Tibial nerve (tissue), 4 donors: Measurements from ENCODE around the gene PLSCR2. TPM values are rescaled to one million over a fixed set of nuclear protein-coding genes. Genes with fewer than 3 reads are reported as not detected.

ENCODE experiments used
- DNase-seq, 2 donors: peaks; one replicate each; pipeline ENCODE4 v3.0.0-alpha.2; 2019; ENCODE audit warnings: low spot score in 2 of 2
- H3K27ac ChIP-seq, 4 donors: fragments of 200-600 bp; sonication (generic) in 3 of 4; one replicate each; pipeline ENCODE4 v1.5.1; 2017 to 2019; ENCODE audit warnings: mild to moderate bottlenecking in 1 of 4
- H3K27me3 ChIP-seq, 2 donors: fragments of 200-600 bp; sonication (generic) in 1 of 2; one replicate each; pipeline versions ENCODE4 v1.5.1 to v1.6.0; 2017 to 2019
- H3K36me3 ChIP-seq, 3 donors: fragments of 200-600 bp; sonication (generic); one replicate each; pipeline ENCODE4 v1.5.1; 2018 to 2019
- H3K4me1 ChIP-seq, 4 donors: fragments of 200-600 bp; sonication (generic) in 3 of 4; one replicate each; pipeline ENCODE4 v1.5.1; 2017 to 2019
- H3K4me3 ChIP-seq, 4 donors: fragments of 200-600 bp; sonication (generic) in 3 of 4; one replicate each; pipeline ENCODE4 v1.5.1; 2017 to 2019; ENCODE audit warnings: mild to moderate bottlenecking in 1 of 4, moderate library complexity in 1 of 4
- H3K9me3 ChIP-seq, 4 donors: fragments of 200-600 bp; sonication (generic) in 3 of 4; one replicate each; pipeline ENCODE4 v1.5.1; 2017 to 2019
- CTCF ChIP-seq, 5 experiments: fragments of 200-600 bp in 3 of 5; fragments of 450-650 bp in 2 of 5; sonication (generic) in 3 of 5; IDR thresholded peaks; one replicate each; pipeline ENCODE4 v1.5.1; 2016 to 2019; ENCODE audit warnings: antibody characterized with exemption in 5 of 5, mild to moderate bottlenecking in 3 of 5, moderate library complexity in 2 of 5
- EP300 ChIP-seq, 2 donors: sonication (generic); formaldehyde crosslinking; IDR thresholded peaks; one replicate each; pipeline ENCODE4 v1.6.1; 2017; ENCODE audit warnings: antibody characterized with exemption in 2 of 2, mild to moderate bottlenecking in 1 of 2
- POLR2A ChIP-seq, 2 donors: fragments of 450-650 bp; IDR thresholded peaks; one replicate each; pipeline ENCODE4 v1.6.1; 2017; ENCODE audit warnings: antibody characterized with exemption in 2 of 2, mild to moderate bottlenecking in 2 of 2, moderate library complexity in 2 of 2
- WGBS, 2 donors: methylation state at CpG; one replicate each; pipeline ENCODE4 v1.1.5; 2018; 5-methylcytosine and 5-hydroxymethylcytosine counted together
- total RNA-seq, 4 donors: library from RNA; depleted of rRNA; stranded (reverse); fragments of >200 nt; gene quantifications; one replicate each; pipeline ENCODE4 v1.1.0, GENCODE V29; 2016

Gene PLSCR2
- total RNA-seq, 4 donors from 2014 or later: not detected

DNA sequence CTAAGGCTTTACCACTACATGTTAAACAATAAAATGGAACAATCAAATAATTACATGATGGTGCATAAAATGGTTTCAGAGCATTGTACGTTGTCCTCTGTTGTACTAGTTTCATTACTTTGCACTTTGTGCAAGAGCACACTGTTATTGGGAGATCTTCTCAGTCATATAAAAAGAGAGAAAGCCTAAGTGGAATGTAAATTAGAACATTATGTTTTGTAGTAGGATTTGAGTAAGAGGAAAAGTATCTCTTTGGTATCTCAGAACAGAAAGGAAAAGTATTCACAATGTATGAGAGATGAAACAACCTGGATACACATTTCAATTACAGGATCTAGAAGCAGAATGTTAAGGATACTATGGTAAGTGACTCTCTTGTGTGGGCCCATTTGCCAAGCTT lies 26.9 kb upstream of the PLSCR2 start:
- Histone ChIP-seq H3K27ac (no peak overlapping the region), H3K9me3 (peaks cover 0 to 6% (median 2%) of the 10 kb centered on the region in 4 donors), H3K36me3 (no peaks in the 10 kb centered on the region), H3K4me1 (no peaks in the 10 kb centered on the region), H3K4me3 (no peak overlapping the region), H3K27me3 (no peaks in the 10 kb centered on the region)
- TF ChIP-seq EP300 (IDR thresholded peaks at IDR 0.05) (no peak), POLR2A (IDR thresholded peaks at IDR 0.05) (no peak), CTCF (IDR thresholded peaks at IDR 0.05) (no peak)
- DNase-seq: no peak
- 0 to 83% methylated on average over 1 of the region's 1 CpG for WGBS, 2 donors

DNA sequence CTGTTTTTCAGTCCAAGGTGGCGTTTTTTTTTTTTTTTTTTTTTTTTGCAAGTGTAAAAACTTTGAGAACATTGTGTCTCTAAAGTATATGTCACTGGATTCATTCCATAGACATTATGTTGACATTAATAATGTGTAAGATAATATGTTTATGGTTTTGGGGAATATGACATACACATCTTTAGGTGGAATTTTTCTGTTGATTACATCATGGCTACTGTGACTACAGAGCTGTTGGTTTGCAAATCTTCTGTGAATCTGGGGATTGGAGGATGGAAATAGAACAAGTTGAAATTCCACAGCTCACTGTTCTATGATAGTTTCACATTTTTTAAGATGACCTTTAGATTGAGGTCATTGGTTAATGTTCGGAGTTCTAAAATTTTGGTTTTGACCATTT lies 24.4 kb upstream of the PLSCR2 start:
- Histone ChIP-seq H3K4me3 (no peak overlapping the region), H3K36me3 (no peaks in the 10 kb centered on the region), H3K27me3 (no peaks in the 10 kb centered on the region), H3K4me1 (no peaks in the 10 kb centered on the region), H3K27ac (no peak overlapping the region), H3K9me3 (peaks cover 0 to 14% (median 3%) of the 10 kb centered on the region in 4 donors)
- no peak for DNase-seq
- WGBS, 2 donors: 73 to 82% methylated on average over 2 of the region's 2 CpGs
- TF ChIP-seq EP300 (IDR thresholded peaks at IDR 0.05) (no peak), CTCF (IDR thresholded peaks at IDR 0.05) (no peak), POLR2A (IDR thresholded peaks at IDR 0.05) (no peak)

GRCh38 chr3:146493221-146493620 lies 23.9 kb upstream of the PLSCR2 start:
- Histone ChIP-seq H3K27ac (peak overlapping the region in 1 of 4 donors; percentile 0), H3K36me3 (no peaks in the 10 kb centered on the region), H3K4me1 (no peaks in the 10 kb centered on the region), H3K4me3 (no peak overlapping the region), H3K9me3 (peaks cover 0 to 17% (median 3%) of the 10 kb centered on the region in 4 donors), H3K27me3 (no peaks in the 10 kb centered on the region)
- no peak for DNase-seq
- TF ChIP-seq POLR2A (IDR thresholded peaks at IDR 0.05) (no peak), CTCF (IDR thresholded peaks at IDR 0.05) (no peak), EP300 (IDR thresholded peaks at IDR 0.05) (no peak)
- WGBS, 2 donors: 43 to 55% methylated on average over 2 of the region's 2 CpGs

GRCh38 chr3:146491303-146491702 lies 21.9 kb upstream of the PLSCR2 start:
- WGBS, 2 donors: 41 to 87% methylated on average over 2 of the region's 2 CpGs
- H3K27me3 ChIP-seq: no peaks in the 10 kb centered on the region
- no peaks in the 10 kb centered on the region for H3K36me3 ChIP-seq
- no peak for DNase-seq
- no peak overlapping the region for H3K4me3 ChIP-seq
- TF ChIP-seq EP300 (IDR thresholded peaks at IDR 0.05) (no peak), POLR2A (IDR thresholded peaks at IDR 0.05) (no peak), CTCF (IDR thresholded peaks at IDR 0.05) (no peak)
- H3K27ac ChIP-seq: no peak overlapping the region
- peaks cover 0 to 13% (median 3%) of the 10 kb centered on the region in 4 donors for H3K9me3 ChIP-seq
- H3K4me1 ChIP-seq: no peaks in the 10 kb centered on the region

DNA sequence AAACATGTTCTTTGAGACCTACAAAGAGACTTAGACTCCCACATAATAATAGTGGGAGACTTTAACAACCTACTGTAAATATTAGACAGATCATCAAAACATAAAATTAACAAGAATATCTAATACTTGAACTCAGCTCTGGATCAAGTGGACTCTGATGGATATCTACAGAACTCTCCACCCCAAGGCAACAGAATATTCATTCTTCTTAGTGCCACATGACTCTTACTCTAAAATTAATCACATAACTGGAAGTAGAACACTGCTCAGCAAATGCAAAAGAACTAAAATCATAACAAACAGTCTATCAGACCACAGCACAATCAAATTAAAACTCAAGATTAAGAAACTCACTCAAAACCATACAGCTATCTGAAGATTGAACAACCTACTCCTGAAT lies 15.9 kb upstream of the PLSCR2 start:
- DNase-seq: no peak
- no peaks in the 10 kb centered on the region for H3K4me1 ChIP-seq
- no peak overlapping the region for H3K4me3 ChIP-seq
- TF ChIP-seq POLR2A (IDR thresholded peaks at IDR 0.05) (no peak), CTCF (IDR thresholded peaks at IDR 0.05) (no peak), EP300 (IDR thresholded peaks at IDR 0.05) (no peak)
- H3K27ac ChIP-seq: no peak overlapping the region
- no peaks in the 10 kb centered on the region for H3K27me3 ChIP-seq
- H3K36me3 ChIP-seq: no peaks in the 10 kb centered on the region
- H3K9me3 ChIP-seq: peaks cover 0 to 13% (median 1%) of the 10 kb centered on the region in 4 donors
